Jurkat, Clone E6-1 (cell line): ENCODE measurements around the gene GPR137B.

ENCODE experiments used
- DNase-seq: peaks from one replicate; pipeline ENCODE4 v3.0.0-alpha.2; 2011; ENCODE audit warnings: low read depth, low spot score
- H3K4me3 ChIP-seq: 2 replicates; pipeline ENCODE4 v1.5.1; 2011; ENCODE audit warnings: mild to moderate bottlenecking, low read length, control low read depth, moderate library complexity

Gene GPR137B

DNA sequence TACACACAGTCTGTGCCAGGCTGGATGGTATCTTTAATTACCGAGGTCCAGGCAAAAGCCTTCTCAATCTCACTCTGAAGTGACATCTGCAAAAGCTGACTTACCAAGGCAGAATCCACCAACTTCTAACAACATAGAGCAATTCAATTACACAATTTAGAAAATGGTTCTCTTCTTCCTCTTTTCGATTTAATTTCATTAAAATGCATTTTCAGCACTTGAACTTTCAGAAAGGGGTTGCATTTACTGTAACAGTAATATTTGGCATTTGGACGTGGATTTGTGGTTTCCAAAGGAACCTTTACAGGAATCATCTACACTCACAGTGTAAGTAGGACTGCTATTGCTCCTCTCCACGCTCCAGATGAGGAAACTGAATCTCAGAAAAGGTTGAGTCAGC lies 86.1 kb downstream of the GPR137B start:
- DNase-seq = no peak
- no peak overlapping the region for H3K4me3 ChIP-seq

DNA sequence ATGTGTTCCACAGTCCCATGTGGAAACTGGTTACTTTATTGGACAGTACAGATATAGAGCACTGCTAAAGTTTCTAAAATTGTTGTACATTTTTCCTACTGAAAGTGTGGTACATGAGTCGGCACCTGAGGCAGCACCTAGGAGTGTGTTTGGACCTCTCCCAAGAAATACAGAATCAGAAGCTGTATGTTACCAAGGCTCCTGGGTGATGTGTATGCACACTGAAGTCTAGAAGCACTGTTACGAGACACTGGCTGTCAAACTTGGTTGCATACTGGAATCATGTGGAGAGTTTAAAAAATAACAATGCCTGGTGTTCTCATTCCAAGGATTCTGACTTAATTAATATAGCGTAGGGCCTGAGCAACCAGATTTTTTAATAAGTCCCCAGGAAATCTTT lies 92.8 kb downstream of the GPR137B start:
- H3K4me3 ChIP-seq = no peak overlapping the region
- DNase-seq = no peak

DNA sequence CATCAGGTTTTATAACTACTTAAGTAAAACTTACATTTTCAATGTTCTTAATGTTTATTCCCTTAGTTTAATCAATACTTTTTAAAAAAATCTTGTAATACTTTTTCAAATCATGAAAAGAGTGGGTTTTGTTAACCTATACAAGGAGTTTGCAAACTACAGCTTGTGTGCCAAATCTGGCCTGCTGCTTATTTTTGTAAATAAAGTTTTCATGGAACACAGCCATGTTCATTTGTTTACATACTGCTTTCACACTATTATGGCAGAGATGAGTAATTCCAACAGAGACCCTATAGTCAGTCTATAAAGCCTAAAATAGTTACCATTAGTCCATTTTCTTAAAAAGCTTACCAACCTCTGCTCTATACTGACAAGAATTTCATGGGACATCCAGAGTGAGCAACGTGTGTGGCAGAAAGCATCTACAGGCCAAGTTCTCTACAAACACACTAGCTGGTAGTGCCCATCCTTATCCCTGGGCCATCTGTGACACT lies 96.8 kb downstream of the GPR137B start:
- H3K4me3 ChIP-seq = no peak overlapping the region
- DNase-seq = no peak

DNA sequence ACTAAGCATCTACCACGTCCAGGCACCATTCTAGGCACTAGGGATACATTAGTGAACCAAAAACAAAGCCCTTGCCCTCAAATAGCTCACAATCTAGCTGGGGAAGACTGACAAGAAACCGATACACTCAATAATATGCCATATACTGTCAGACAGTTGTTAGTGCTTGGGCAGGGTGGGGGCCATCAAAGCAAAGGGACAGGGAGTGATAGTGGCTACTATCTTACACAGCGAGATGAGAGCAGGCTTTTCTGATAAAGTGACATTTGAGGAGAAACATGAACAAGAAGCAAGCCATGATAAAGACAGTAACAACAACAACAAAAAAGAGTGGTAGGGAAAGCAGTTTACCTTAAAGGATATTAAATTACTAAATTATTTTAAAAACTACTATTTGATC lies 98.3 kb downstream of the GPR137B start:
- H3K4me3 ChIP-seq = no peak overlapping the region
- no peak for DNase-seq

DNA sequence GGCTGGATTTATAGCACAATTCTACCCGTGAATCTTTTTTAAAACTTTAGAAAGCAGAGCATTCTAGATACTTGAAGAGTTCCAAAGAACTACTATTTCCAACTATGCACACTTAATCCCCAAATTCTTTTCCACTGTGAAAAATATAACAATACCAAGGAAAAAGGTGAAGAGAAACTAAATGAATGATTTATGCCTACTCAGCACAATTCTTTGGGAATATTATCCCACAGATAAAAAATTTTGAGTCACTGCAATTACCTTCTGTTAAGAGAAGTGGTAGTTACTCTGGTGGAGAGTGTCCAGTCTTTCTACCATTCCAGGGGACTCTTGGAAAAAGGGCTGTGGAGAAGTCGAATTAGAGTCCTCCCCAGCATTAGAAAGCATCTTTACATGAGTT lies 100.2 kb downstream of the GPR137B start:
- H3K4me3 ChIP-seq = no peak overlapping the region
- no peak for DNase-seq

DNA sequence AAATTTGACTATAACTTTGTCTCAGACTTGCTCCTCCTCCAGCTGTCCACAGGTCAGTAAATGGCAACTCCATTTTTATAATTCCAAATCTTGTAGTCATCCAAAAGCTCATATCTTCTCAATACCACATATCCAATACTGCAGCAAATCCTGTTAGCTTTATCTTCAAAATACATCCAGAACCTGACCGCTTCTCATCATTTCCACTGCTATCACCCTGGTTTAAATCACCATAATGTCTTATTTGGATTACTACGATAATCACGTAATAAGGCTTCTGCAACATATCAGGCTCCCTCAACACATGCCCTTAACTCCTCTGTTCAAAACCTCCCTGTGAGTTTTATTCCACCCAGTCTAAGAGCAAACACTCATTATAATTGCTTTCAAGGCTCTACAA lies 104.9 kb downstream of the GPR137B start:
- DNase-seq = no peak

DNA sequence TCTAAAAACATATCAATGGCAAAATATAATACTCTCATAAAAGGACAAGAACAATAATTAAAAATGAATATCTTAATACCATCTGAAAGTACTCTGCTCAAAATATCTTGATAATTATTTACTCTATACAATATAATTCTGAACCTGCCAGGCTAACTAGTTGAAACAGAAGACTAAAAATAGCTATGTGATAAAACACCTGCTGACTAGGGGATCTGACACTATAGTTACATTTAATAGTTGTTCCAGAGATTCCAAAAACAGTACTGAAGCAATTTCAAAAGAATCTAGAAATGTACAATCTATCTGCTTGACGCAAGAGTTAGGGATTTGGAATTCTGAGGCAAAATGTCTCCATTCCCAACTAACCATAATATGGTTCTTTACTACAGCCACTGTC lies 109.2 kb downstream of the GPR137B start:
- no peak overlapping the region for H3K4me3 ChIP-seq
- no peak for DNase-seq

More for the DNA sequence above, 104.9 kb downstream of the GPR137B start:
- no peak overlapping the region for H3K4me3 ChIP-seq

DNA sequence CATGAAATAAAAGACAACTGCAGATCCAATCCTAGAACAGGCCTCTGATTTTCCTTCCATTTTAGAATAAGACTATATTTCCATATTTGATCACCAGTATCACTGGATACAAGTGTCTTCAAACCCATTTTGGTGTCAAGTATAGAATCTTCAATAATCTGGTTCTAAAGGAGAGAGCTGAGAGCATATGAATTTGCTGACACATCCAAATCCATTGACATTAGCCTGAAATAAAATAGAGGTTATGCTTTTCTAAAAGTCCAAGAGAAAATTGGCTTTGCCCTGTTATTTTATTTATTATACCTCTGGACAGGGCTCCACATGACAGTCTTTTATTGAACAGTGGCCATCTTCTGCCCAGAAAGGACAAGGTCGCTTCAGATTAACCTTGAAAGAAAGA lies 110.8 kb downstream of the GPR137B start:
- no peak for DNase-seq
- no peak overlapping the region for H3K4me3 ChIP-seq

DNA sequence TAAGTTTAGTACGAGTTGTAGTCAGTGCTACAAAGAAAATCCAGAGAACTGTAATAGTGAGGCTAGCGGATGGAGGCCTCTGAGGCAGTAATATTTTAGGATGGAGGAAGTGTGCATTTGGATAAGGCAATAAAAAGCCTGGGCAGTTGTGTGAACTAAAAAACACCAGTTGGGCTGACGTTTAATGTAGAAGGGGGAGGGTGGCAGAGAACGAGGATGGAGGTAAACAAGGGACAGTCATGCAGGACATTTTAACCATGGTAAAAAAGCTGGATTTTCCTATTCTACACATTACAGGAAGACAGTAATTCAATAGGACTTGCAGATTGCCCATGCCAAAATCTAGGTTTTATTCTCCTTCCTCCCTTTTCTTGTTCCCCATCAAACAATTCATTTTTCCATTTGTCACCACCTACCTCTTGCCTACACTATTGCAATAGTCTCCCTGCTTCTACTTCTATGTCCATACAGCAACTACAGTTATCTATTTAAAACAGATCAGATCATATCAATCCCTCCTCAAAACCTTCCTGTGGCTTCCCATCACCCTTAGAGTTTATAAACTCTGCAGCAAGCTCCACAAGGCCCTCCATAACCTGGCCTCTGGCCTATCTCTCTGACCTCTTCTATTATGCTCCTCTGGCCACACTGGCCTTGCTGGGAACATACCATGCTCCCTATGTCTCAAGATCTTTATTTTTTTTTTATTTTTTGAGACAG lies 111.7 kb downstream of the GPR137B start:
- no peak overlapping the region for H3K4me3 ChIP-seq
- DNase-seq = no peak

DNA sequence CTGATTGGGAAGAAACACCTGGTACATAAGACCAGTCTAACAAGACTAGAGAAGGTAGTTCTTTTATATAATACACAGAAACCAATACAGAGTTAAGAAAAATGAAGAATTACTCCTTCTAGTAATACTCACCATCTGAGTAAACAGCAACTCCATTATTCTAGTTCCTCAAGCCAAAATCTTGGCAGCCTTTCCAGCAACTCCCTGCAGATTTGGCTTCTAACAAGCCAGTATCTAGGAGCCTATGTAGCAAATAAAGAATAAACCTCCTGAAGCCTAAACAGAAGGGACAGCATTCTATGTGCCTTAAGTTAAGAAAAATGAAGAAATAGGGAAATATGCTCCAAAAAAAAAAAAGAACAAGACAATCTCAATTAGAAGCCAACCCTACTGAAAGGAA lies 114.9 kb downstream of the GPR137B start:
- no peak for DNase-seq
- H3K4me3 ChIP-seq = no peak overlapping the region

DNA sequence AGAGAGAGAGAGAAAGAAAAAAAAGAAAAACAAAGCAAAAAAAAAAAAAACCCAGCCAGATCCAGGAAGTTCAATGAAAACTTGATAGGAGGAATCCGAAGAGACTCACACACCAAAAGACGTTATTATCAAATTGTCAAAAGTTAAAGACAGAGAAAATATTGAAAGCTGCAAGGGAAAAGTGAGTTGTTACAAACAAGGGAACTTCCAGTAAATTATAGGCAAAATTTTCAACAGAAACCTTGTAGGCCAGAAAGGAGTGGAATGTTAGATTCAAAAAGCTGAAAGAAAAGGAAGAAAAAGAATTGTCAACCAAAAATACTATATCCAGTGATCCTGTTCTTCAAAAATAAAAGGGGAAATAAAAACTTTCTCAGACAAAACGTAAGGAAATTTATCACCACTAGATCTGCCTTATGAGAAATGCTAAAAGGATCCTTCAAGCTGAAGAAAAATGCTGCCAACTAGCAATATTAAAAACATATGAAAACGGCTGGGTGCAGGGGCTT lies 115.8 kb downstream of the GPR137B start:
- DNase-seq = no peak
- H3K4me3 ChIP-seq = no peak overlapping the region
